GM19467 (cell line): ENCODE data around the gene ZFAND2B.

Experiments used
- ATAC-seq: cut with Tn5 transposase; IDR thresholded peaks from one replicate; pipeline ENCODE4 v1.9.1; 2021; ENCODE audit warnings: mild to moderate bottlenecking, moderate library complexity; ENCODE audit not compliant: unreplicated experiment

The ZFAND2B gene

DNA sequence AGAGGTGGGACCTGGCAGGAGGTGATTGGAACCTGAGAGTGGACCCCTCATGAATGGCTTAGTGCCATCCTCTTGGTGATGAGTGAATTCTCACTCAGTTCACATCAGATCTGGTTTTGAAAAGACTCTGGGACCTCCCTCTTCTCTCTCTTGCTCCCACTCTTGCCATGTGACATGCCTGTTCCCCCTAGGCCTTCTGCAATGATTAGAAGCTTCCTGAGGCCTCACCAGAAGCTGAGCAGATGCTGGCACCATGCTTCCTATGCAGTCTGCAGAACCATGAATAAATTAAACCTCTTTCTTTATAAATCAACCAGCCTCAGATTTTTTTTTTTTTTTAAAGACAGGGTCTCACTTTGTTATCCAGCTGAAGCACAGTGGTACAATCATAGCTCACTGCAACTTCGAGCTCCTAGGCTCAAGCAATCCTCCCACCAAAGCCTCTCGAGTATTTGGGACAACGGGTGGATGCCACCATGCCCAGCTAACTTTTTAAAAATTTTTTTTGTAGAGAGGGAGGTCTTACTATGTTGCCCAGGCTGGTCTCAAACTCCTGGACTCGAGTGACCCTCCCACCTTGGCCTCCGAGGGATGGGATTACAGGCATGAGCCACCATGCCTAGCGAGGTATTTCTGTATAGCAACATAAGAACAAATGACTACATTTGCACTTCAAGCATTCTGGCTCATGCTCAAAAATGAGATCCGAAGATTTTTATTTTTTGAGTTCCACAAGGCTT lies 2.0 kb upstream of the ZFAND2B start:
- no peak for ATAC-seq

DNA sequence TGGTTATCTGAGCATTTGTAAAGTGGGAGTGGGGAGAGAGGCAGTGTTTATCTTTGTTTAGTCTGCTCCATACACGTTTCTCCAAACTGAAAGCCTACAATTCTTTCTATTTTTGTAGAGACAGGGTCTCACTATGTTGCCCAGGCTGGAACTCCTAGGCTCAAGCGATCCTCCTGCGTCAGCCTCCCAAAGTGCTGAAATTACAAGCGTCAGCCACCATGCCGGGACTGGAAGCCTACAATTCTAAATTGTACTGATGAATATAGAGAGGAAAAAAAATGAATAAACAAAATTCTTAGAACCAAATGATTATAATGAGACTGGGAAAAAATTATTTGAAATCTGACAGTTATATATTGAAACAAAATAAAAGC lies 1.4 kb upstream of the ZFAND2B start:
- no peak for ATAC-seq

GRCh38 chr2:219205981-219206327 lies 628 bp upstream of the ZFAND2B start:
- no peak for ATAC-seq

DNA sequence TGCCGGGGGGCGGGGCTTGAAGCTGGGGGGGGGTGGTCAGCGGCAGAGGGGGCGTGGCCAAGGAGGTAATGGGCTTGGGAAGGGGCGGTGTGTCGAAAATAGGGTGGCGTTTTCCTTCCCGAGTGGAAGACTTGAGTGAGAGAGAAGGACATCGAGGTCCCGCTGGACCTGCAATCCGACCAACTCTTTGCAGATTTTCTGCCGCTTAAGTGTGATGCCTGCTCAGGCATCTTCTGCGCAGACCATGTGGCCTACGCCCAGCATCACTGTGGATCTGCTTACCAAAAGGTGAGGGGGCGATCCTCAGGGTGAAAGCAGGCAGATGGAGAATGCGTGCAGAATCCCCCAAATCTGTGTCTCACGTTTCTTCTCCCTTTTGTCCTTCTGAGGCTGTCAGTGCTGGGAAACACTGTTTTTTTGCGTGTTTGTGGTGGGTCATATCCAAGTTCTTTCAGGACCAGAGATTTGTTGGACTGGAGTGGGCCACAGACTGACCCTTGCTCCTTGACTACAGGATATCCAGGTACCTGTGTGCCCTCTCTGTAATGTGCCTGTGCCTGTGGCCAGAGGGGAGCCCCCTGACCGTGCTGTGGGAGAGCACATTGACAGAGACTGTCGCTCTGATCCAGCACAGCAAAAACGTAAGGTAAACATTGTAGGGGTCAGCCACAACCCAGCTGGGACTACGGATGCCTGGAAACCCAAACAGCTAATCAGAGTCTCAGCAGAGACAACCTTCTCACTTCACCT lies 727 bp downstream of the ZFAND2B start:
- no peak for ATAC-seq

GRCh38 chr2:219207884-219208740 lies 1.5 kb downstream of the ZFAND2B start:
- ATAC-seq: no peak

GRCh38 chr2:219209236-219210195 lies 2.9 kb downstream of the ZFAND2B start:
- ATAC-seq: no peak

DNA sequence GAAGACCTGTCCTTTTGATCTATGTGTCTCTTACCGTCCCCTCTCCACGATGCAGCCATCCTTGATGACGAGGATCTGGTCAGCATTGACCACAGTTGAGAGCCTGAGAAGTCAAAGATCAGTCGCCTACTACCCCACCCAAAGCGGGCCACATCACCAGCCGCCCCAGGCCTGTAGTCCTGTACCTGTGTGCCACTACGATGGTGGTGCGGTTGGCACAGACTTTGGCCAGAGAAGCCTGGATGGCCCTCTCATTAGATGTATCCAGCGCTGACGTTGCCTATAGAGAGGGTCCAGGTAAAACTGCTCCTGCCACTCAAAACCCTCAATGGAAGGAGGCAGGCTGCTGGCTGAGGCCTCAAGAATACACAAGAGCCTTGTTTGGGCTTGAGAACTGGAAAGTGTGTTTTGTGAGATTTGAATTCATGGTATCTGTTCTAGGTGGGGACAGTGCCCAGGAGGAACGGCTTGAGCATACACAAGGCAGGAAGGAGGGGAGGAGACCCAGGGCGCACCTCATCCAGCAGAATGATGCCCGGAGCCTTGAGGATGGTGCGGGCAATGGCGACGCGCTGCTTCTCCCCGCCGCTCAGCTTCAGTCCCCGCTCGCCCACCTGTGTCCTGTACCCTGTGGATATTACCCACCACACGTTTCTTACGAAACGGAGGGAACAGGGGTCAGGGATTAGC lies 3.8 kb downstream of the ZFAND2B start:
- ATAC-seq: no peak

DNA sequence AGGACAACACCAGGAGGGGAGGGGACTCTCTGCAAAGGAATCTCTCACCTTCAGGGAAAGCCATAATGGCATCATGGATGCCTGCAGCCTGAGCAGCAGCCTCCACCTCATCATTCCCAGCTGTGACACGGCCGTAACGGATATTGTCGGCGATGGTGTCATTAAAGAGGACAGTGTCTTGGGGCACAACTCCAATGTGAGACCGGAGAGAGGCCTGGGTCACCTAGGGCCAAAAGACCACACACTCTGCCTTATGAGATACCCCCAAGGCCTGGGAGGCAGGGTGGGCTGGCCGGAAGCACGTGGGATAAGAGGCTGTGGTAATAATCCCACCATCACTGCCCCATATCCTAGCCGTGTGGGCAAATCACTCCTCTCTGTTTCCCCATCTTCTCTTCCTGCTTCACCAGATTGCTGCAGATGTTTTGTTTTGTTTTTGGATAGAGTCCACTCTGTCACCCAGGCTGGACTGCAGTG lies 4.3 kb downstream of the ZFAND2B start:
- no peak for ATAC-seq

DNA sequence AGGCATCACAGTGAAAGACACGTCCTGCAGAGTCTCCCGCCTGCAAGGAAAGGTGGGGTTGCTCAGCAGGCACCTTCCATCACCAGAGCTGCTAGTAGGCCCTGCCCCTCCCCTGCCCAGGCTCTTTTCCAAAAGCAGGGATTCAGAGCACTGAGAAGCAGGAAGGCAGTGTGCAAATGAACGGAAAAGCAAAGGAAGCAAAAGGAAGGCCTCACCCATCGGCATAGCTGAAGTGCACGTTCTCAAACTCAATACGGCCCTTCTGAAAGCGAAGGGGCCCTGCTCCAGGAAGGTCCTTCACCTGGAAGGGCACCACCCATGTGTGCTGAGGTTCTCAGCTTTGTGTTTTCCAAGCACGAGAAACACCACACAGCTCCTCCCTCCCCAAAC lies 6.4 kb downstream of the ZFAND2B start:
- ATAC-seq: no peak

DNA sequence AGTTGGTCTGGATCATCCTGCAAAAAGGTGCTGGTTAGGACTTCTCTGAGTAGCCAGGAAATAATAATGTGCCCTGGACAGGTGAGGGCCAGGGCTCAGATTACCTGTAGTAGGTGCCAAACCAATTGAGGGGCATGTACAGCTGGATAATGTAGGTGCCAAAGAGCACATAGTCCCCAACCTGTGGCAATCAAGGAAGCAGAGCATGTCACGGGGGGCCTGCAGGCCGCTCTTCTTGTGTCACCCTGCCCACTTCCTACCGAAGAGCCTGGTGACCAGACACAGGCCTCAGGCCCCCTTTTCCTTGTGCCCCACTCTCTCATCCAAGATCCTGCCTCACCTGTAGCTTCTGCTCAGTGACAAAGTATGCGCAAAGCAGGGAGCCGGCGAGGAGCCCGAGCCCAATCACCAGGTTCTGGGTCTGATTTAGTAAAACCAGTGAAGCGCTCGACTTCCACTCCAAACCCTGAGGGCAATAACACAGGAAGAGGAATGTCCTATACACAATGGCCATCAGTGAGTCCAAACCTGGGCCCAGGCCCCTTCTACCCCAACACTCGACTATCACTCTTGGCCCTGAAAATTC lies 7.0 kb downstream of the ZFAND2B start:
- ATAC-seq: no peak

- ATAC-seq: no peak
Measured at GRCh38 chr2:219214141-219214540, 7.6 kb downstream of the ZFAND2B start.

DNA sequence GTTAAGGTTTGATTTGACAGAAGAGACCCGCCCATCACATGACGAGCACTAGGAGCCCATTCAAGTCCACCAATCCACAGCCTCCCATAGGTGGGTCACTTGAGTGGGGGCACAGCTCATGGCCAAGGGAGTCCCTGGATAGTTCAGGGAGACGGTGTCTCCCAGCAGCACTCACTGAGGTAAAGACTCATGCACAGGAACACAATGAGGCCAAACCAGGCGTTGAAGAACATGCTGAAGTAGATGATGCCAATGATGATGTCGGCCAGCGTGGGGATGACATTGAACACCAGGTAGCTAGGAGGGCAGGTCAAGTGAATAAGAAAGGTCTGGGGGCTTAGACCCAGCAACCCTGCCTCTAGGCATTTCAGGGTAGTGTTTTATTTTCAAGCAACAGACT lies 8.2 kb downstream of the ZFAND2B start:
- ATAC-seq: no peak

DNA sequence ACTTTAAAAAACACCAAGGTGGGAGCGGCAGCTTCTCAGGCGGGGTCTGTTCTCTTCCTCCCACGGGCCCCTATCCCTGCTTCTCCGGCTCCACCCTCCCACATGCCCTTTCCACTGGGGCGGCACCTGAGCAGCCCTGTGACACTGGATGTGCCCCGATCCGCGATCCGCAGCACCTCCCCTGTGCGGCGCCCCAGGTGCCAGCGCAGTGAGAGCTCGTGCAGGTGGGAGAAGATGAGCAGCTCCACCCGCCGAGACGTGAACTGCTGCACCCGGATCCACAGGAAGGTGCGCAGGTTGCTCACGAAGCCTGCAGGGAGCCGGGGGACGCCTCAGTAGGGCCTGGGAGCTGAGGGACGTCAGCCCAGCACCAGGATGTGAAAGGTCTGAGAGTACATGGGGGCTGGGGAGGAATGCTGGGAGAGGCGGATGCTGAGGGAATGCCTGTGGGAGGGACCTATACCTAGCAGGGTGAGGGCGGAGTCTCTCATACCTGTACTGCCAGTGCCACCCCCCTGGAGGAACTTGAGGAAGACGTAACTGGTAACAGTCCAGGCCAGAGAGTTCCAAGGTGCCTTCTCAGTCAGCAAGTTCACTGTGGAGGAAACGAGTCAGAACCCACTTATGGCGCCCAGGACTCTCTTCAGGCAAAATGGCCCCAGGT lies 9.4 kb downstream of the ZFAND2B start:
- no peak for ATAC-seq

GRCh38 chr2:219216535-219216915 lies 9.9 kb downstream of the ZFAND2B start:
- ATAC-seq: no peak

- peak; percentile 8 for ATAC-seq
Measured at GRCh38 chr2:219218217-219218731, 11.7 kb downstream of the ZFAND2B start.

- peak; percentile 72 for ATAC-seq
Measured at GRCh38 chr2:219218732-219219701, 12.4 kb downstream of the ZFAND2B start, which contains the start of gene ABCB6. Gene ABCB6 (minus strand): TSS chr2:219218958. CDS start chr2:219218673, 285 bp downstream.

- ATAC-seq: no peak
Measured at GRCh38 chr2:219219784-219220532, 13.4 kb downstream of the ZFAND2B start.
